ENCODE measurements around the gene DGCR2. TPM values are rescaled to one million over a fixed set of nuclear protein-coding genes. Genes with fewer than 3 reads are reported as not detected.

Gene DGCR2
- polyA plus RNA-seq, 1 donor from 2014 or later = 67.1 TPM

DNA sequence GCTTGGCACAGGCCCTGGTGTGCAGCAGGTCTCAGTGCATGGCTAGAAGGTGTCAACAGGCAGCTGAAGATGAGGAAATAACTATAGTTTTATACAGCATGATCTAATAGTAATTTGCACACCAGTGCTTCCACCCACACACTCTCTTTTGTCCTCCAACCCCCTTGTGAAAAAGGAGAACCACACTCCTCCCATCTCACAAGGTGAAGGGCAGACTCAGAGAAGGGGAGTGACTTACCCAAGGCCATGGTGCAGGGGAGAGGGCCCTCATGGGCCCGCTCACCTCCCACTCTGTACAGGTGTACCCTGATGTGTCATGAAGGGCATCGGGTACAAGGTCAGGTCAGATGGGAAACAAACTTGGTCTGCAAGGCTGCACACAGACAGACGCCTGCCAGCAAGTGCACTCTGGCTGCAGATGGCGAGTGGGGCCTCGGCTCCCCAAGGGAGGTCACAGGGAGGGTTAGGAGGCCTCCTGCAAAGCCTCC lies 53.4 kb downstream of the DGCR2 start:
- Histone ChIP-seq H4K20me1 (ENCODE audit: insufficient read depth) (no peaks in the 10 kb centered on the region), H3K9ac (ENCODE audit: low read length) (no peak overlapping the region), H3K9me2 (ENCODE audit: insufficient read depth, low read length) (no peaks in the 10 kb centered on the region), H3K4me2 (ENCODE audit: low read length) (no peak overlapping the region), H3K4me3 (ENCODE audit: low read length) (no peak overlapping the region), H3K79me2 (replicated peaks; ENCODE audit: insufficient read depth, low read length) (no peaks in the 10 kb centered on the region), H3K27me3 (ENCODE audit: insufficient read depth, low read depth, low read length) (no peaks in the 10 kb centered on the region), H3K36me3 (ENCODE audit: insufficient read depth, low read length) (no peaks in the 10 kb centered on the region), H3K9me3 (ENCODE audit: low read length) (no peaks in the 10 kb centered on the region), H3F3A (ENCODE audit: insufficient read depth, low read length, poor library complexity, severe bottlenecking) (no peaks in the 10 kb centered on the region), H2AFZ (ENCODE audit: low read depth, low read length) (no peak overlapping the region), H3K27ac (ENCODE audit: low read length) (no peak overlapping the region)
- TF ChIP-seq POLR2AphosphoS5 (IDR thresholded peaks at IDR 0.05) (no peak), EZH2 (IDR thresholded peaks at IDR 0.05; ENCODE audit: borderline replicate concordance, insufficient read depth, low read length, poor library complexity, severe bottlenecking) (no peak), TAF1 (IDR thresholded peaks at IDR 0.05; ENCODE audit: low read depth) (no peak), SMC3 (conservative IDR thresholded peaks at IDR 0.05; ENCODE audit: poor library complexity) (no peak), MXI1 (conservative IDR thresholded peaks at IDR 0.05; ENCODE audit: poor library complexity, severe bottlenecking) (no peak), EP300 (conservative IDR thresholded peaks at IDR 0.05; ENCODE audit: poor library complexity, severe bottlenecking) (no peak)
- TF ChIP-seq, protein P1, sequence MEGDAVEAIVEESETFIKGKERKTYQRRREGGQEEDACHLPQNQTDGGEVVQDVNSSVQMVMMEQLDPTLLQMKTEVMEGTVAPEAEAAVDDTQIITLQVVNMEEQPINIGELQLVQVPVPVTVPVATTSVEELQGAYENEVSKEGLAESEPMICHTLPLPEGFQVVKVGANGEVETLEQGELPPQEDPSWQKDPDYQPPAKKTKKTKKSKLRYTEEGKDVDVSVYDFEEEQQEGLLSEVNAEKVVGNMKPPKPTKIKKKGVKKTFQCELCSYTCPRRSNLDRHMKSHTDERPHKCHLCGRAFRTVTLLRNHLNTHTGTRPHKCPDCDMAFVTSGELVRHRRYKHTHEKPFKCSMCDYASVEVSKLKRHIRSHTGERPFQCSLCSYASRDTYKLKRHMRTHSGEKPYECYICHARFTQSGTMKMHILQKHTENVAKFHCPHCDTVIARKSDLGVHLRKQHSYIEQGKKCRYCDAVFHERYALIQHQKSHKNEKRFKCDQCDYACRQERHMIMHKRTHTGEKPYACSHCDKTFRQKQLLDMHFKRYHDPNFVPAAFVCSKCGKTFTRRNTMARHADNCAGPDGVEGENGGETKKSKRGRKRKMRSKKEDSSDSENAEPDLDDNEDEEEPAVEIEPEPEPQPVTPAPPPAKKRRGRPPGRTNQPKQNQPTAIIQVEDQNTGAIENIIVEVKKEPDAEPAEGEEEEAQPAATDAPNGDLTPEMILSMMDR (IDR thresholded peaks at IDR 0.05; ENCODE audit: poor library complexity, severe bottlenecking) = no peak

DNA sequence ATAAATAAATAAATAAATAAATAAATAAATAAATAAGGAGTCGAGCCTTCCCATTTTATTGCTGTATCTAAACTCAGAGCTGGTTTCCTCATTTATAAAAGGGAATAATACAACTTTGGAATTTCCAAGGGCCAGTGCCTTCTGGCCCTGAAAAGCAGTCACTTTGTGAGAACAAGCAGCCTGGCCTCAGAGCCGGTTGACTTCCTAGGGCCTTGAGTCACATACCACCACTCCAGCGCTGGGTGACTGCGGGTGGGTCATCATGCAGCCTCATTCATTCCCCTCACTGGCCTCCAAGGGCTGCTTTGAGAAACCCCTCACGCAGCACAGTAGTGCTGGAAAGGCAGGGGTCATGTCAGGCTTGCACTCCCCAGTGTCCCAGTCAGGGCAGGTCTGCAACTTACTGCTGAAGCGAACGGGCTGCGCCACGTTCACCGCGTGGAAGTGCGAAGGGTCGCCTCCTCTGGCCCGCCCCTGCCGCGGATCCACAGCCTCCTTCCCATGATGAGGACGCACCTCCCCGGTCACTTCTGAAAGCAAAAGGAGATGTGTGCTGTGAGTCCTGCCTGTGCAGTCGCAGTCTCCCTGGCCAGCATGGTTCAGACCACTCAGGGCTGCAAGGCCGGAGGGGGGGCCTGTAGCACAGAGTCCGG lies 54.4 kb downstream of the DGCR2 start:
- no peak overlapping the region for H3K9ac ChIP-seq (ENCODE audit: low read length)
- H3K9me2 ChIP-seq (ENCODE audit: insufficient read depth, low read length) = no peaks in the 10 kb centered on the region
- no peak overlapping the region for H2AFZ ChIP-seq (ENCODE audit: low read depth, low read length)
- TF ChIP-seq SMC3 (conservative IDR thresholded peaks at IDR 0.05; ENCODE audit: poor library complexity) (no peak), MXI1 (conservative IDR thresholded peaks at IDR 0.05; ENCODE audit: poor library complexity, severe bottlenecking) (no peak), EZH2 (IDR thresholded peaks at IDR 0.05; ENCODE audit: borderline replicate concordance, insufficient read depth, low read length, poor library complexity, severe bottlenecking) (no peak), EP300 (conservative IDR thresholded peaks at IDR 0.05; ENCODE audit: poor library complexity, severe bottlenecking) (no peak), TAF1 (IDR thresholded peaks at IDR 0.05; ENCODE audit: low read depth) (no peak), RAD21 (conservative IDR thresholded peaks at IDR 0.05) (no peak), POLR2AphosphoS5 (IDR thresholded peaks at IDR 0.05) (no peak)
- TF ChIP-seq, protein P1 (IDR thresholded peaks at IDR 0.05; ENCODE audit: poor library complexity, severe bottlenecking) = no peak
- TF ChIP-seq, protein P2, sequence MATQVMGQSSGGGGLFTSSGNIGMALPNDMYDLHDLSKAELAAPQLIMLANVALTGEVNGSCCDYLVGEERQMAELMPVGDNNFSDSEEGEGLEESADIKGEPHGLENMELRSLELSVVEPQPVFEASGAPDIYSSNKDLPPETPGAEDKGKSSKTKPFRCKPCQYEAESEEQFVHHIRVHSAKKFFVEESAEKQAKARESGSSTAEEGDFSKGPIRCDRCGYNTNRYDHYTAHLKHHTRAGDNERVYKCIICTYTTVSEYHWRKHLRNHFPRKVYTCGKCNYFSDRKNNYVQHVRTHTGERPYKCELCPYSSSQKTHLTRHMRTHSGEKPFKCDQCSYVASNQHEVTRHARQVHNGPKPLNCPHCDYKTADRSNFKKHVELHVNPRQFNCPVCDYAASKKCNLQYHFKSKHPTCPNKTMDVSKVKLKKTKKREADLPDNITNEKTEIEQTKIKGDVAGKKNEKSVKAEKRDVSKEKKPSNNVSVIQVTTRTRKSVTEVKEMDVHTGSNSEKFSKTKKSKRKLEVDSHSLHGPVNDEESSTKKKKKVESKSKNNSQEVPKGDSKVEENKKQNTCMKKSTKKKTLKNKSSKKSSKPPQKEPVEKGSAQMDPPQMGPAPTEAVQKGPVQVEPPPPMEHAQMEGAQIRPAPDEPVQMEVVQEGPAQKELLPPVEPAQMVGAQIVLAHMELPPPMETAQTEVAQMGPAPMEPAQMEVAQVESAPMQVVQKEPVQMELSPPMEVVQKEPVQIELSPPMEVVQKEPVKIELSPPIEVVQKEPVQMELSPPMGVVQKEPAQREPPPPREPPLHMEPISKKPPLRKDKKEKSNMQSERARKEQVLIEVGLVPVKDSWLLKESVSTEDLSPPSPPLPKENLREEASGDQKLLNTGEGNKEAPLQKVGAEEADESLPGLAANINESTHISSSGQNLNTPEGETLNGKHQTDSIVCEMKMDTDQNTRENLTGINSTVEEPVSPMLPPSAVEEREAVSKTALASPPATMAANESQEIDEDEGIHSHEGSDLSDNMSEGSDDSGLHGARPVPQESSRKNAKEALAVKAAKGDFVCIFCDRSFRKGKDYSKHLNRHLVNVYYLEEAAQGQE (IDR thresholded peaks at IDR 0.05; ENCODE audit: borderline replicate concordance) = no peak
- no peaks in the 10 kb centered on the region for H3K9me3 ChIP-seq (ENCODE audit: low read length)
- H3K27ac ChIP-seq (ENCODE audit: low read length) = no peak overlapping the region
- H3K79me2 ChIP-seq (replicated peaks; ENCODE audit: insufficient read depth, low read length) = no peaks in the 10 kb centered on the region
- no peak overlapping the region for H3K4me2 ChIP-seq (ENCODE audit: low read length)
- no peaks in the 10 kb centered on the region for H3F3A ChIP-seq (ENCODE audit: insufficient read depth, low read length, poor library complexity, severe bottlenecking)
- no peaks in the 10 kb centered on the region for H3K27me3 ChIP-seq (ENCODE audit: insufficient read depth, low read depth, low read length)
- H3K4me3 ChIP-seq (ENCODE audit: low read length) = no peak overlapping the region
- H3K36me3 ChIP-seq (ENCODE audit: insufficient read depth, low read length) = no peaks in the 10 kb centered on the region
- no peaks in the 10 kb centered on the region for H4K20me1 ChIP-seq (ENCODE audit: insufficient read depth)
